H1 (cell line): Measurements from ENCODE around the gene GALNT2.

Experiments
- CBX5 ChIP-seq: fragments of 300-800, 300-1000 bp; sonication (generic); IDR thresholded peaks from 2 replicates; pipeline ENCODE4 v1.7.1; 2016; ENCODE audit warnings: antibody characterized with exemption, low read length, low read depth
- CTCF ChIP-seq, 3 experiments: IDR thresholded peaks; 1 replicate in 2 of 3; 2 replicates in 1 of 3; pipeline versions ENCODE4 v1.5.1 to v1.6.1; 2011; ENCODE audit warnings: low read length in 3 of 3, mild to moderate bottlenecking in 3 of 3, inconsistent platforms in 2 of 3, low read depth in 1 of 3, moderate library complexity in 1 of 3; ENCODE audit not compliant: insufficient read depth in 1 of 3; ENCODE audit errors: control extremely low read depth in 1 of 3
- EZH2 ChIP-seq: fragments of 200-600 bp; sonication (generic); IDR thresholded peaks from 2 replicates; pipeline ENCODE4 v1.7.1; 2012; ENCODE audit warnings: low read depth, mild to moderate bottlenecking, moderate library complexity, low read length, inconsistent platforms; ENCODE audit not compliant: severe bottlenecking
- GTF2F1 ChIP-seq: IDR thresholded peaks from 2 replicates; pipeline ENCODE4 v1.6.1; 2012; ENCODE audit warnings: low read depth, low read length, improper control_type of control experiment, borderline replicate concordance
- KDM1A ChIP-seq: fragments of 200-600, 300-600 bp; sonication (generic); IDR thresholded peaks from 2 replicates; pipeline ENCODE4 v1.7.1; 2016; ENCODE audit warnings: mild to moderate bottlenecking, low read length, borderline replicate concordance
- MAFK ChIP-seq: IDR thresholded peaks from 2 replicates; pipeline ENCODE4 v1.6.1; 2012; ENCODE audit warnings: low read depth, mild to moderate bottlenecking, improper control_type of control experiment, low read length
- RFX5 ChIP-seq: IDR thresholded peaks from 2 replicates; pipeline ENCODE4 v1.6.1; 2011; ENCODE audit warnings: low read depth, low read length, improper control_type of control experiment, borderline replicate concordance
- SIX5 ChIP-seq: IDR thresholded peaks from 2 replicates; pipeline ENCODE4 v1.6.1; 2011; ENCODE audit warnings: mild to moderate bottlenecking, low read depth, low read length
- TAF1 ChIP-seq: IDR thresholded peaks from 2 replicates; pipeline ENCODE4 v1.6.1; 2011; ENCODE audit warnings: mild to moderate bottlenecking, low read depth, low read length

GRCh38 chr1:230081751-230082150 lies 14.7 kb downstream of the GALNT2 start:
- no peak for TF ChIP-seq RFX5
- no peak for TF ChIP-seq GTF2F1
- no peak for TF ChIP-seq EZH2
- no peak for TF ChIP-seq CTCF (IDR thresholded peaks at IDR 0.05; ENCODE audit: control extremely low read depth in 1 of 3, insufficient read depth in 1 of 3, low read depth in 1 of 3, low read length in 3 of 3)
- no peak for TF ChIP-seq KDM1A
- no peak for TF ChIP-seq CBX5
- TF ChIP-seq TAF1: no peak
- no peak for TF ChIP-seq SIX5
- TF ChIP-seq MAFK: no peak
